Measurements from ENCODE around the gene ARID5B.

The ARID5B gene

GRCh38 chr10:61906562-61906901 is 5.0 kb downstream of the ARID5B start:
- DNase-seq: no peak

GRCh38 chr10:61907011-61907410 is 5.5 kb downstream of the ARID5B start:
- no peak for DNase-seq

- no peak for DNase-seq
These were observed 6.1 kb downstream of the ARID5B start for GRCh38 chr10:61907587-61907986.

- DNase-seq: no peak
These were observed 8.8 kb downstream of the ARID5B start for GRCh38 chr10:61910226-61910805.

- no peak for DNase-seq
These were observed 9.4 kb downstream of the ARID5B start for GRCh38 chr10:61910894-61911293.

GRCh38 chr10:61911425-61911824 is 9.9 kb downstream of the ARID5B start:
- no peak for DNase-seq

- no peak for DNase-seq
These were observed 11.5 kb downstream of the ARID5B start for GRCh38 chr10:61912981-61913380.

GRCh38 chr10:61918140-61918539 is 16.6 kb downstream of the ARID5B start:
- DNase-seq: no peak

- no peak for DNase-seq
These were observed 17.5 kb downstream of the ARID5B start for GRCh38 chr10:61918989-61919388.

- DNase-seq: no peak
These were observed 18.2 kb downstream of the ARID5B start for GRCh38 chr10:61919646-61920215.

- no peak for DNase-seq
These were observed 19.6 kb downstream of the ARID5B start for GRCh38 chr10:61921143-61921542.

- no peak for DNase-seq
These were observed 21.9 kb downstream of the ARID5B start for GRCh38 chr10:61923210-61923949.

GRCh38 chr10:61923950-61924274 is 22.4 kb downstream of the ARID5B start:
- no peak for DNase-seq

GRCh38 chr10:61929555-61929954 is 28.1 kb downstream of the ARID5B start:
- no peak for DNase-seq

- no peak for DNase-seq
These were observed 30.3 kb downstream of the ARID5B start for GRCh38 chr10:61931620-61932332.

- no peak for DNase-seq
These were observed 32.5 kb downstream of the ARID5B start for GRCh38 chr10:61933859-61934555.

GRCh38 chr10:61935077-61935476 is 33.6 kb downstream of the ARID5B start:
- DNase-seq: no peak

- no peak for DNase-seq
These were observed 35.3 kb downstream of the ARID5B start for GRCh38 chr10:61936770-61937169.

GRCh38 chr10:61937631-61938351 is 36.3 kb downstream of the ARID5B start:
- no peak for DNase-seq

GRCh38 chr10:61939902-61940301 is 38.4 kb downstream of the ARID5B start:
- DNase-seq: no peak

- no peak for DNase-seq
These were observed 39.7 kb downstream of the ARID5B start for GRCh38 chr10:61941202-61941681.

GRCh38 chr10:61942604-61943461 is 41.3 kb downstream of the ARID5B start:
- DNase-seq: peak; percentile 15
